ENCODE results near the gene BBS4. TPM values are rescaled to one million over a fixed set of nuclear protein-coding genes. Genes with fewer than 3 reads are reported as not detected.

Gene BBS4
- total and polyA plus RNA-seq, 2 experiments from 2014 or later: 37.9 to 86.8 TPM

- Histone ChIP-seq H3K4me3 (no peak overlapping the region), H3K27ac (no peak overlapping the region), H3K27me3 (no peaks in the 10 kb centered on the region), H3K9me3 (ENCODE audit: low read depth) (no peaks in the 10 kb centered on the region), H3K36me3 (peaks cover 5% of the 10 kb centered on the region), H3K4me1 (ENCODE audit: low read depth) (peaks cover 23% of the 10 kb centered on the region)
- no peak for TF ChIP-seq CTCF (IDR thresholded peaks at IDR 0.05; ENCODE audit: low read depth, low read length)
- no peak for DNase-seq (ENCODE audit: low read depth in 1 of 2, low spot score in 1 of 2)
Measured at GRCh38 chr15:72778796-72779195, 92.8 kb downstream of the BBS4 start.

- H3K4me3 ChIP-seq: no peak overlapping the region
- H3K9me3 ChIP-seq (ENCODE audit: low read depth): no peaks in the 10 kb centered on the region
- no peaks in the 10 kb centered on the region for H3K36me3 ChIP-seq
Measured at GRCh38 chr15:72781631-72782030, 95.6 kb downstream of the BBS4 start.

GRCh38 chr15:72782274-72783003 lies 96.4 kb downstream of the BBS4 start:
- Histone ChIP-seq H3K36me3 (no peaks in the 10 kb centered on the region), H3K4me3 (peak overlapping the region; percentile 78), H3K27me3 (no peaks in the 10 kb centered on the region), H3K9me3 (ENCODE audit: low read depth) (no peaks in the 10 kb centered on the region), H3K27ac (peak overlapping the region; percentile 92), H3K4me1 (ENCODE audit: low read depth) (peaks cover 11% of the 10 kb centered on the region)
- TF ChIP-seq CTCF (IDR thresholded peaks at IDR 0.05; ENCODE audit: low read depth, low read length): no peak
- no peak for DNase-seq (ENCODE audit: low read depth in 1 of 2, low spot score in 1 of 2)

More at GRCh38 chr15:72781631-72782030, 95.6 kb downstream of the BBS4 start:
- Histone ChIP-seq H3K4me1 (ENCODE audit: low read depth) (peaks cover 11% of the 10 kb centered on the region), H3K27me3 (no peaks in the 10 kb centered on the region), H3K27ac (no peak overlapping the region)
- no peak for TF ChIP-seq CTCF (IDR thresholded peaks at IDR 0.05; ENCODE audit: low read depth, low read length)
- no peak for DNase-seq (ENCODE audit: low read depth in 1 of 2, low spot score in 1 of 2)

- Histone ChIP-seq H3K9me3 (ENCODE audit: low read depth) (no peaks in the 10 kb centered on the region), H3K27ac (peak overlapping the region; percentile 92), H3K27me3 (no peaks in the 10 kb centered on the region), H3K36me3 (no peaks in the 10 kb centered on the region), H3K4me1 (ENCODE audit: low read depth) (peaks cover 11% of the 10 kb centered on the region), H3K4me3 (peak overlapping the region; percentile 78)
- DNase-seq (ENCODE audit: low read depth in 1 of 2, low spot score in 1 of 2): peak in 1 of 2 donors; percentile 45
- TF ChIP-seq CTCF (IDR thresholded peaks at IDR 0.05; ENCODE audit: low read depth, low read length): peak; percentile 15
Measured at GRCh38 chr15:72783004-72783639, 97.1 kb downstream of the BBS4 start.

- no peaks in the 10 kb centered on the region for H3K27me3 ChIP-seq
- peak within 1 kb of the TSS; percentile 92 for H3K27ac ChIP-seq
Measured at GRCh38 chr15:72783640-72784455, 97.8 kb downstream of the BBS4 start, which contains the start of gene ADPGK. Gene ADPGK (minus strand): TSS chr15:72783758. CDS start chr15:72783691, 67 bp downstream.

More at GRCh38 chr15:72783640-72784455, 97.8 kb downstream of the BBS4 start, which contains the start of gene ADPGK:
- no peaks in the 10 kb centered on the region for H3K9me3 ChIP-seq (ENCODE audit: low read depth)
- peak; percentile 94 to 95 for DNase-seq (ENCODE audit: low read depth in 1 of 2, low spot score in 1 of 2)
- TF ChIP-seq CTCF (IDR thresholded peaks at IDR 0.05; ENCODE audit: low read depth, low read length): peak; percentile 58
- no peaks in the 10 kb centered on the region for H3K36me3 ChIP-seq
- peaks cover 11% of the 10 kb centered on the region for H3K4me1 ChIP-seq (ENCODE audit: low read depth)
- peak within 1 kb of the TSS; percentile 78 for H3K4me3 ChIP-seq

Measured in cardiac muscle cell (in vitro differentiated cells and primary cell).